Cardiac muscle cell (in vitro differentiated cells and primary cell): ENCODE measurements around the gene MECP2. TPM values are rescaled to one million over a fixed set of nuclear protein-coding genes. Genes with fewer than 3 reads are reported as not detected.
A peak's percentile ranks its signal among the peaks of the same experiment; 100 is the strongest.
"Not testable (repeated sequence)": the region's sequence is repeated elsewhere in the genome, so short reads cannot be mapped to it uniquely, and the experiment has no call there.

ENCODE experiments used
- DNase-seq, 2 donors: peaks; one replicate each; pipeline versions ENCODE4 v3.0.0 to v3.0.0-alpha.2; 2010 to 2017; ENCODE audit warnings: low read depth in 1 of 2, low spot score in 1 of 2
- H3K27ac ChIP-seq: fragments of 200-600 bp; sonication (generic); 2 replicates; pipeline ENCODE4 v1.5.1; 2016
- H3K27me3 ChIP-seq: fragments of 200-600 bp; sonication (generic); 2 replicates; pipeline ENCODE4 v1.6.0; 2016; ENCODE audit warnings: control low read depth
- H3K36me3 ChIP-seq: fragments of 200-600 bp; sonication (generic); 2 replicates; pipeline ENCODE4 v1.5.1; 2016; ENCODE audit warnings: control low read depth
- H3K4me1 ChIP-seq: fragments of 200-600 bp; sonication (generic); 2 replicates; pipeline ENCODE4 v1.8.1; 2017; ENCODE audit warnings: low read depth, mild to moderate bottlenecking, mixed run types
- H3K4me3 ChIP-seq: fragments of 200-600 bp; sonication (generic); 2 replicates; pipeline ENCODE4 v1.5.1; 2016; ENCODE audit warnings: mild to moderate bottlenecking
- H3K9me3 ChIP-seq: fragments of 200-600 bp; sonication (generic); 2 replicates; pipeline ENCODE4 v1.5.1; 2017; ENCODE audit warnings: low read depth, mild to moderate bottlenecking, control low read depth
- polyA plus RNA-seq: library from polyadenylated mRNA; unstranded; fragments of >200 nt; fragmentation: Nextera tagmentation; extraction: Ambion mirVana; gene quantifications from 2 replicates; pipeline ENCODE4 v1.2.1, GENCODE V29; 2016
- total RNA-seq: library from RNA; depleted of rRNA; stranded (reverse); fragments of >200 nt; gene quantifications from 2 replicates; pipeline ENCODE4 v1.2.3, GENCODE V29; 2016
- TF ChIP-seq, protein P1 (sequence below): IDR thresholded peaks from 2 replicates; pipeline ENCODE4 v1.5.1; 2012; ENCODE audit warnings: low read depth, mild to moderate bottlenecking, low read length

The MECP2 gene
- total and polyA plus RNA-seq, 2 experiments from 2014 or later: 17.9 to 64.5 TPM

DNA sequence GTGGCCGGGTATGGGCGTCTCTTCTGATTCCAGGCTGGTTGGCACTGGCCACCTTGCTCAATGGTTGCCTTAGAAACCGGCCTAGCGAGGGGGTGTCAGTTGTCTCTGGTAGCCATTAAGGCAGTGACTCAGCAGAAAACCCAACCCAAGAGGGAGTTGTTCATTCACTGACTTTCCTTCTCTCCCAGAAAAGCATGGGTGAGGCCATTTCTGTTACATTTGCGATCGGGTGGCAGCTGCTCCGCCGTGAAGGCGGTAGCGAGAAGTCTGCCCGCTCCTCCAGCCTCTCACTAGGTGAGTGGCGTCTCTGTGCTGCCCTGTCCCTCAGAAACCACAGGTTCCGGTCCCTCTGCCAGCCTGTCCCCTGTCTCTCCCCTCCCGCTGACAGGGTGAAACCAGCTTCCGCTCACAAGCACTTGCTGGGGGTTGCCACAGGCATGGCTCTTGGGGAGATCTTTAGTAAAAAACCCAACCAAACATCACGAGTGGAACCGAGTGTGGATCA is 95.2 kb downstream of the MECP2 start:
- peak in 1 of 2 donors; percentile 44 for DNase-seq
- H3K9me3 ChIP-seq: no peaks in the 10 kb centered on the region
- H3K4me1 ChIP-seq: no peaks in the 10 kb centered on the region
- H3K36me3 ChIP-seq: no peaks in the 10 kb centered on the region
- TF ChIP-seq, protein P1, sequence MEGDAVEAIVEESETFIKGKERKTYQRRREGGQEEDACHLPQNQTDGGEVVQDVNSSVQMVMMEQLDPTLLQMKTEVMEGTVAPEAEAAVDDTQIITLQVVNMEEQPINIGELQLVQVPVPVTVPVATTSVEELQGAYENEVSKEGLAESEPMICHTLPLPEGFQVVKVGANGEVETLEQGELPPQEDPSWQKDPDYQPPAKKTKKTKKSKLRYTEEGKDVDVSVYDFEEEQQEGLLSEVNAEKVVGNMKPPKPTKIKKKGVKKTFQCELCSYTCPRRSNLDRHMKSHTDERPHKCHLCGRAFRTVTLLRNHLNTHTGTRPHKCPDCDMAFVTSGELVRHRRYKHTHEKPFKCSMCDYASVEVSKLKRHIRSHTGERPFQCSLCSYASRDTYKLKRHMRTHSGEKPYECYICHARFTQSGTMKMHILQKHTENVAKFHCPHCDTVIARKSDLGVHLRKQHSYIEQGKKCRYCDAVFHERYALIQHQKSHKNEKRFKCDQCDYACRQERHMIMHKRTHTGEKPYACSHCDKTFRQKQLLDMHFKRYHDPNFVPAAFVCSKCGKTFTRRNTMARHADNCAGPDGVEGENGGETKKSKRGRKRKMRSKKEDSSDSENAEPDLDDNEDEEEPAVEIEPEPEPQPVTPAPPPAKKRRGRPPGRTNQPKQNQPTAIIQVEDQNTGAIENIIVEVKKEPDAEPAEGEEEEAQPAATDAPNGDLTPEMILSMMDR: no peak
- no peak overlapping the region for H3K27ac ChIP-seq
- H3K27me3 ChIP-seq: no peaks in the 10 kb centered on the region
- no peak overlapping the region for H3K4me3 ChIP-seq

DNA sequence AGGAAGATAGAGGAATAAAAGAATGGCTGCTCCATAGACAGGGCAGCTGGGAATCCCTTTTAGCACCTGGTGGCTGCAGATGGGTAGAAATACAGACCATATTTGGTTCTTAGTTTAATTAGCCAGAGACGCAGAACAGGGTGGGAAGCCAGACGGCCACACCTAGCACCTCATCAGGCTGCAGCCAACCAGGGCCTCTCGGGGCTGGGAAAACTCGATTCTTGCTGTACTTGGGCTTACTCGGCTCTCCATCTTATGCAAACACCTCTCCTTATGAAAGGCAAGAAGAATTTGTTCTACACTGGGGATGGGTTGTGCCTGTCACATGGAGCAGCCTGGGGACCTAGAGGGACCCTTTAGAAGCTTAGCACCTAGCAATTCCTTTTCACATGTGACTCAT is 97.5 kb downstream of the MECP2 start:
- no peaks in the 10 kb centered on the region for H3K36me3 ChIP-seq
- H3K9me3 ChIP-seq: no peaks in the 10 kb centered on the region
- TF ChIP-seq, protein P1: no peak
- H3K4me1 ChIP-seq: no peaks in the 10 kb centered on the region
- H3K27ac ChIP-seq: no peak overlapping the region
- no peak overlapping the region for H3K4me3 ChIP-seq
- no peak for DNase-seq
- H3K27me3 ChIP-seq: no peaks in the 10 kb centered on the region

DNA sequence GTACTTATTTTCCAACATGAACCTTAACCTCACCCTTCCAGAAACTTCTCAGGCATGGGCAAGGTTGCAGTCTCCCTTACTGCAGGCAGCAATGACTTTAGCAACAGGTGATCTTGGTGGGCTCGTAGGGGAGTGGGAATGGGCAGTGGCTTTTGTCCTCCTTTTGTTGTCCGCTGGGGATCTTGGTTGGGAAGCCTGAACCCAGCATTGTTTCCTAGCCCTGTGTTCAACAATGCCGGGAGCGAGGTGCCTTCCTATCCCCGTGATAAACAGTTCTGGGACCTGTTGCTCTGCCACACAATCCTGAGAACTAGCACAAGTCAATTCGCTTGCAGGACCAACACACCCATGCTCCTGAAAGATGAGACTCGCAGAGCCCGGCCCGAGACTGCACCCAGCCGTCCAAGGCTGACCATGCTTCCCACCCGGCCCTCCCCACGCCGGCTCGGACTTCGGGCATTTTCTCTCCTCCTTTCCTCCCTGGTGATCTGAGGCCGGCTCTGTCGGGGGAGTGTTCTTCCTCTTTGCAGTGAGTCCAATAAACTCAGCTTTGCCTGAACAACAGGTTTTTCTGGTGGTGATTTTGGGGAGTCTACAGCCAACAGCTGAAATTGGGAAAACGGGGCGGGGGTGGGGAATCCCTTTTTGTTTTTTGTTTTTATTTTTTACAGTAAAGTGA is 98.0 kb downstream of the MECP2 start:
- no peak for DNase-seq
- Histone ChIP-seq H3K9me3 (no peaks in the 10 kb centered on the region), H3K4me3 (no peak overlapping the region), H3K27me3 (no peaks in the 10 kb centered on the region), H3K27ac (no peak overlapping the region), H3K4me1 (no peaks in the 10 kb centered on the region), H3K36me3 (no peaks in the 10 kb centered on the region)
- TF ChIP-seq, protein P1: no peak

DNA sequence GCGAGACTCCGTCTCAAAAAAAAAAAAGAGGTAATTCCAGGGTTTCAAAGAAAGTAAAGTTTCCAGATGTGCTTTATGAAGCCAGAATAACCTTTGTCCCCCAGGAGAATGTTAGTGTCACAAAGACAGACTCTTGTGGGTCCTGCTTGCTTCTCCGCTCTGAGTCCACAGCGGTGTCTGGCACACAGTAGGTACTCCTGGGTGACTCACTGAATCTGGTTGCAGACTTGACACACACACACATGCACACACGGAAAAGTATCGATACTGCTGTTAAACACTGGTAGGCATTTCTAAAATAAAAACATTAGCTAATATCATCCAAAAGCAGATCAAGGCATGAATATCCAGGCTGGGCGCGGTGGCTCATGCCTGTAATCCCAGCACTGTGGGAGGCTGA is 102.0 kb downstream of the MECP2 start:
- H3K9me3 ChIP-seq: no peaks in the 10 kb centered on the region
- TF ChIP-seq, protein P1: no peak

DNA sequence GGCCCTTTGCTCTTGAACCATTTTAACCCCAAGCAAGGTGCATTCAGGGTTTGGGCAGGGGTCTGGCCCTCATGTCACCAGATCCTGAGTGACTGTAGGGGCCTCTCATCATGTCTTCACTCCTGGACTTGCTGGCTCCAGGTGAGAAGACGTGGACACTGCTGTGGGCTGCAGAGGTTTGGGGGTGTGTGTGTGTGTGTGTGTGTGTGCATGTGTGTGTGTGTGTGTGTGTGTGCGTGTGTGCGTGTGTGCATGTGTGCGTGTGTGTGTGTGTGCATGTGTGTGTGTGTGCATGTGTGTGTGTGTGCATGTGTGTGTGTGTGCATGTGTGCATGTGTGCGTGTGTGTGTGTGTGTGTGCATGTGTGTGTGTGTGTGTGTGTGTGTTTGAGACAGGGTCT is 103.1 kb downstream of the MECP2 start:
- H3K4me1 ChIP-seq, H3K9me3 ChIP-seq, DNase-seq, H3K27me3 ChIP-seq, H3K36me3 ChIP-seq, H3K4me3 ChIP-seq, H3K27ac ChIP-seq: not testable (repeated sequence)

More for the DNA sequence above, 102.0 kb downstream of the MECP2 start:
- Histone ChIP-seq H3K36me3 (no peaks in the 10 kb centered on the region), H3K27ac (no peak overlapping the region), H3K4me1 (no peaks in the 10 kb centered on the region), H3K4me3 (no peak overlapping the region), H3K27me3 (no peaks in the 10 kb centered on the region)
- no peak for DNase-seq

DNA sequence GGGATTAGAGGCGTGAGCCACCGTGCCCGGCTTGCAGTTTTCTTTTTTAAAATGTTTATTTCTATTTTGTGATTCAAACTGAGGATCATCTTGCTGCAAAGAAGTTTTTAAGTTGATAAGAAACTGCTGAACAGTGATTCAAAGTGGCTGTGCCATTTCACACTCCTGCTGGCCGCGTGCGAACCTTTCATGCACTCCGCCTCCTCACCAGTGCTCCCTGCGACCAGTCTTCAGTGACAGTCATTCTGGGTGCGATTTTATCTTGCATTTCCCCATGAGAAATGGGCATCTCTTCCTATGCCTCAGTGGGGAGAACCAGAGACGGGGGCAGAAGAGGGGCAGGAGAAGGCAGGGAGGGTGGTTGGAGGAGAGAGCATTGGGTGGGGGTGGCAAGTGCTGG is 103.5 kb downstream of the MECP2 start:
- H3K36me3 ChIP-seq: no peaks in the 10 kb centered on the region
- H3K4me3 ChIP-seq: no peak overlapping the region
- no peaks in the 10 kb centered on the region for H3K27me3 ChIP-seq
- no peaks in the 10 kb centered on the region for H3K4me1 ChIP-seq
- H3K9me3 ChIP-seq: no peaks in the 10 kb centered on the region
- TF ChIP-seq, protein P1: no peak
- DNase-seq: no peak
- H3K27ac ChIP-seq: no peak overlapping the region
